Pulmonary artery endothelial cell (primary cell): ENCODE data around the gene NXPE4. TPM values are rescaled to one million over a fixed set of nuclear protein-coding genes. Genes with fewer than 3 reads are reported as not detected.
"Not testable (repeated sequence)": the region's sequence is repeated elsewhere in the genome, so short reads cannot be mapped to it uniquely, and the experiment has no call there.

ENCODE experiments used
- DNase-seq: peaks from one replicate; pipeline ENCODE4 v3.0.0-alpha.2; 2011; ENCODE audit warnings: low read depth, low spot score
- total RNA-seq: library from RNA; depleted of rRNA; stranded (reverse); fragments of >200 nt; gene quantifications from 2 replicates; pipeline ENCODE4 v1.2.3, GENCODE V29; 2014

NXPE4 gene
- total RNA-seq, 1 donor from 2014 or later = not detected

GRCh38 chr11:114610984-114611944 is 15.7 kb upstream of the NXPE4 start:
- no peak for DNase-seq

GRCh38 chr11:114610550-114610949 is 15.0 kb upstream of the NXPE4 start:
- no peak for DNase-seq

- no peak for DNase-seq
Measured at GRCh38 chr11:114609429-114609828, 13.8 kb upstream of the NXPE4 start.

- not testable (repeated sequence) for DNase-seq
Measured at GRCh38 chr11:114608605-114609004, 13.0 kb upstream of the NXPE4 start.

- DNase-seq = no peak
Measured at GRCh38 chr11:114607753-114608459, 12.3 kb upstream of the NXPE4 start.

- DNase-seq = not testable (repeated sequence)
Measured at GRCh38 chr11:114606802-114607075, 11.2 kb upstream of the NXPE4 start.

- DNase-seq = no peak
Measured at GRCh38 chr11:114606003-114606801, 10.6 kb upstream of the NXPE4 start.

- no peak for DNase-seq
Measured at GRCh38 chr11:114605370-114605769, 9.8 kb upstream of the NXPE4 start.

GRCh38 chr11:114604886-114605285 is 9.3 kb upstream of the NXPE4 start:
- no peak for DNase-seq

GRCh38 chr11:114604179-114604813 is 8.7 kb upstream of the NXPE4 start:
- no peak for DNase-seq

GRCh38 chr11:114603151-114603550 is 7.6 kb upstream of the NXPE4 start:
- not testable (repeated sequence) for DNase-seq

GRCh38 chr11:114598461-114598860 is 2.9 kb upstream of the NXPE4 start:
- DNase-seq = no peak

- DNase-seq = no peak
Measured at GRCh38 chr11:114596175-114596919, 761 bp upstream of the NXPE4 start.

- no peak for DNase-seq
Measured at GRCh38 chr11:114594703-114595102, 883 bp downstream of the NXPE4 start.

GRCh38 chr11:114587398-114587953 is 8.1 kb downstream of the NXPE4 start:
- DNase-seq = no peak

- no peak for DNase-seq
Measured at GRCh38 chr11:114586797-114587196, 8.8 kb downstream of the NXPE4 start.

- no peak for DNase-seq
Measured at GRCh38 chr11:114571712-114572111, 23.9 kb downstream of the NXPE4 start.

GRCh38 chr11:114569801-114570200 is 25.8 kb downstream of the NXPE4 start:
- DNase-seq = no peak

GRCh38 chr11:114566276-114566675 is 29.3 kb downstream of the NXPE4 start:
- DNase-seq = no peak

- DNase-seq = no peak
Measured at GRCh38 chr11:114564831-114565230, 30.8 kb downstream of the NXPE4 start.
